Activated T-helper 17 cell treated with anti-CD3 and anti-CD28 coated beads, Interleukin-2, amount 50 U/mL, for 72 hours (primary cell): ENCODE results near the gene MAP3K21. TPM values are rescaled to one million over a fixed set of nuclear protein-coding genes. Genes with fewer than 3 reads are reported as not detected.

ENCODE experiments used
- ATAC-seq: fragments of 150-1000 bp; cut with Tn5 transposase; replicated peaks from 2 replicates; pipeline ENCODE4 v1.10.0; 2021; ENCODE audit warnings: mild to moderate bottlenecking, moderate library complexity
- H3K27ac Mint-ChIP-seq: one replicate; pipeline ENCODE4 v1.8.0; 2022; ENCODE audit warnings: mixed read lengths
- H3K27me3 Mint-ChIP-seq: one replicate; pipeline ENCODE4 v1.8.0; 2022; ENCODE audit warnings: mixed read lengths
- H3K36me3 Mint-ChIP-seq: one replicate; pipeline ENCODE4 v1.8.0; 2022; ENCODE audit warnings: low read depth, mild to moderate bottlenecking, mixed read lengths
- H3K4me1 Mint-ChIP-seq: one replicate; pipeline ENCODE4 v1.8.0; 2022; ENCODE audit warnings: mixed read lengths
- H3K4me3 Mint-ChIP-seq: one replicate; pipeline ENCODE4 v1.8.0; 2022; ENCODE audit warnings: mild to moderate bottlenecking, mixed read lengths
- H3K9me3 Mint-ChIP-seq: one replicate; pipeline ENCODE4 v1.8.0; 2022; ENCODE audit warnings: mixed read lengths
- total RNA-seq, 2 donors: library from RNA; stranded (reverse); gene quantifications; one replicate each; pipeline ENCODE4 v1.2.3, GENCODE V29; 2022

MAP3K21 gene
- total RNA-seq, 2 donors from 2014 or later: 7.3 to 17.7 TPM

DNA sequence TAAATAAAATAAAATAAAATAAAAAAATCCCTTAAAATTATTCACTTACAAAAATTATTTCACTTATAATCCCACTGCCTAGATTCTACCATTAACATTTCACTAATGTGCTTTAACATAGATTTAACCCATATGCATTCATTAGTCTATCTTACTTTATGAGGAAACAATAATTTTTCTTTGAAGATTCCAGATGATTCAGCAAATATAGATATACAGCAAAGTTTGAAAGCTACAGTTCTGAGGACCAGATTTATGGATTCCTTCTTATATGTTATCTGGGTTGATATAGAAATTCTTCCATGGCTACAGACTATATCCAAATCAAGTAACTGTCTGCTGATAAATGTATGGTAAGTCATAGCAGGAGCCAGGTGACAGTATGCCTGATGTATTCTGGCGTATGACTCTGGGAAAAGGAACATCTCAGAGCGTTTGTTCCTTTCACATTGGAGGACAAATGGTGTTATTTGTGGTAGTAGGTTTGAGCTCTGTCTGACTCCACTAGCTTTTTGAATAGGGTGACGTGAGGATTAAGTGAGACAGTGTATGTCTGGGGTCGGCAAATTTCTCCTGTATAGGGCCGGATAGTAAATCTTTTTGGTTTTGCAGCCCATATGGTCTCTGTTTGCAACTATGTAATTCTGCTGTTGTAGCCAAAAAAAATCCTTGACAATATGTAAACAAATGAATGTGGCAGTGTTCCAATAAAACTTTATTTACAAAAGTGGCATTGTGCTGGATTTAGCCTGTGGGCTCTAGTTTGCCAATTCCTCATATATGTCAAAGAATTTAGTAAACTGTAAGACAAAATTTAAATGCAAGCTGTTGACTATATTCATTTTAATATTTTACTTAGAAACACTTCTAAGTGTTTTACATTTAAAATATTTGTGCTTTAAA lies 9.3 kb downstream of the MAP3K21 start:
- no peaks in the 10 kb centered on the region for H3K9me3 Mint-ChIP-seq
- H3K27ac Mint-ChIP-seq: no peak overlapping the region
- no peaks in the 10 kb centered on the region for H3K36me3 Mint-ChIP-seq
- H3K27me3 Mint-ChIP-seq: peaks cover 22% of the 10 kb centered on the region
- no peaks in the 10 kb centered on the region for H3K4me1 Mint-ChIP-seq
- no peak for ATAC-seq
- H3K4me3 Mint-ChIP-seq: no peak overlapping the region

- no peaks in the 10 kb centered on the region for H3K4me1 Mint-ChIP-seq
- no peaks in the 10 kb centered on the region for H3K9me3 Mint-ChIP-seq
- no peak for ATAC-seq
- H3K36me3 Mint-ChIP-seq: no peaks in the 10 kb centered on the region
- H3K4me3 Mint-ChIP-seq: no peak overlapping the region
- H3K27me3 Mint-ChIP-seq: peaks cover 22% of the 10 kb centered on the region
- H3K27ac Mint-ChIP-seq: no peak overlapping the region
Measured at GRCh38 chr1:233337505-233337904, 10.0 kb downstream of the MAP3K21 start.

DNA sequence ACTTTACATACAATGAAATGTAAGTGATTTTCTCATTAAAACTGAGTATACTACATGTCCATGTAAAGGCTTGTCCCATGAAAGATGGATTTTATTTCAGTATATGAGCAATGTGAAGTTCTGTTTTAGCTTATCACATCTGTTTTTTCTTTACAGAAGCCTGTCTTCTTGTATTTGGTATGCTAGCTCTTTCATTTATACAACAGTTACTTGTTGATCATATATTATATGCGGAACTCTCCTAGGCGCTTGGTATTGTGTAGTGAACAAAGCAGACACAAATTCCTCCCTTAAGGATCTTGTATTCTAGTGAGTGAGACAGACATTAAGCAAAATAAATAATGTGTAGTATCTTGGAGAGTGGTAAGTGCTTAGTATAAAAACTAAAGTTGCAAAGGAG lies 10.6 kb downstream of the MAP3K21 start:
- ATAC-seq: no peak
- H3K27ac Mint-ChIP-seq: no peak overlapping the region
- no peaks in the 10 kb centered on the region for H3K4me1 Mint-ChIP-seq
- H3K4me3 Mint-ChIP-seq: no peak overlapping the region
- H3K36me3 Mint-ChIP-seq: no peaks in the 10 kb centered on the region
- H3K27me3 Mint-ChIP-seq: peaks cover 22% of the 10 kb centered on the region
- H3K9me3 Mint-ChIP-seq: no peaks in the 10 kb centered on the region

- no peaks in the 10 kb centered on the region for H3K4me1 Mint-ChIP-seq
- H3K36me3 Mint-ChIP-seq: no peaks in the 10 kb centered on the region
- no peak overlapping the region for H3K4me3 Mint-ChIP-seq
- ATAC-seq: no peak
- peaks cover 19% of the 10 kb centered on the region for H3K27me3 Mint-ChIP-seq
- no peak overlapping the region for H3K27ac Mint-ChIP-seq
- no peaks in the 10 kb centered on the region for H3K9me3 Mint-ChIP-seq
Measured at GRCh38 chr1:233340031-233340555, 12.6 kb downstream of the MAP3K21 start.

- Mint-ChIP-seq H3K27me3 (peaks cover 19% of the 10 kb centered on the region), H3K36me3 (no peaks in the 10 kb centered on the region), H3K4me3 (no peak overlapping the region), H3K27ac (no peak overlapping the region), H3K4me1 (no peaks in the 10 kb centered on the region), H3K9me3 (no peaks in the 10 kb centered on the region)
- no peak for ATAC-seq
Measured at GRCh38 chr1:233340966-233341516, 13.5 kb downstream of the MAP3K21 start.

DNA sequence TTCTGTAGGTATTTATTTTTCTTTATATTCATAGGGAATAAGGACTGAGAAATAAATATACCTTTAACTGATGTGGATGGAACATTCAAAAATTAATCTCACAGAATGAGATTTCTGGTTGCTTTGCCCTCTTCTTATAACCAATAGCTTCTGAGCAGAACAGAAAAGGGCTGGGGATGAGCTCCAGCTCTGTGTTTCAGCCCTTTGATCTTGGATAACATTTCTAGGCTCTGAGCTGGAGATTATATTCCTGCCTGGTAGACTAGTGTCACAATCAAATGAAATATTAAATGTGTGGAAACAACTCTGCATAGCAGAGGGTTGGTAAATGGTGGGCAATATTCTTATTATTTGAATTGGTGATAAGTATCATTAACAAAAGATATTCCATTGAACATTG lies 14.6 kb downstream of the MAP3K21 start:
- H3K27me3 Mint-ChIP-seq: peaks cover 13% of the 10 kb centered on the region
- peaks cover 5% of the 10 kb centered on the region for H3K36me3 Mint-ChIP-seq
- H3K9me3 Mint-ChIP-seq: no peaks in the 10 kb centered on the region
- H3K4me1 Mint-ChIP-seq: no peaks in the 10 kb centered on the region
- no peak for ATAC-seq
- no peak overlapping the region for H3K4me3 Mint-ChIP-seq
- H3K27ac Mint-ChIP-seq: no peak overlapping the region

DNA sequence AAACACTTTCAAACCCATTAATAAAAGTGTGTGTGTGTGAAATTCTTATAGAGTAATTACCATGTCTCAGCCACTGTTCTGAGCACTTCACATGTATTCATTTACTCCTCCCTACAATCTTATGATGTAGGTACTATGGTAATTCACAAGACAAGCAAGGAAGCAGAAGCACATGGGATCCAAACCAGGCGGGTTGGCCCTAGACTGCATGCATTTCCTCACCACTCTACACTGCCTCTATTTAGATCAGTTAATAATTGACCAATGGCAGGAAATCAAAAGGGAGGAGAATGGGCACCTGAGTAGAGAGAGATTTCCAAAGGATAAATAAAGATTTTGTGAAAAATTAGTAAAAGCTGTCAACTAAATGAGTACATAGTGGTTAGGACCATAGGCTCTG lies 15.7 kb downstream of the MAP3K21 start:
- Mint-ChIP-seq H3K4me3 (no peak overlapping the region), H3K27me3 (peaks cover 11% of the 10 kb centered on the region), H3K4me1 (no peaks in the 10 kb centered on the region), H3K9me3 (no peaks in the 10 kb centered on the region), H3K27ac (no peak overlapping the region), H3K36me3 (peaks cover 9% of the 10 kb centered on the region)
- no peak for ATAC-seq

DNA sequence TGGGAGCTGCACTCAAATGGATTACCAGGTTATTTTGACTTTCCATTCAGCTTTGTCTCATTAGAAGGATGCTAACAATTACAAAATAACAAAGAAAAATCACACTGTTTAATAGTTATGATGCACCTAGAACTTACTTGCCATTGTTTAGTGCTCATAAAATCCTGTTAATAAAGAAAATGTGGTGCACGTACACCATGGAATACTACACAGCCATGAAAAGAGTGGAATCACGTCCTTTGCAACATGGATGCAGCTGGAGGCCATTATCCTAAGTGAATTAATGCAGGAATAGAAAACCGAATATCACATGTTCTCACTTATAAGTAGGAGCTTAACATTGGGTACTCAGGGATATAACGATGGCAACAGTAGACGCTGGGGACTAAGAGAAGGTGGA lies 19.8 kb downstream of the MAP3K21 start:
- ATAC-seq: no peak
- peaks cover 9% of the 10 kb centered on the region for H3K36me3 Mint-ChIP-seq
- no peaks in the 10 kb centered on the region for H3K27me3 Mint-ChIP-seq
- no peaks in the 10 kb centered on the region for H3K4me1 Mint-ChIP-seq
- H3K4me3 Mint-ChIP-seq: no peak overlapping the region
- no peaks in the 10 kb centered on the region for H3K9me3 Mint-ChIP-seq
- H3K27ac Mint-ChIP-seq: no peak overlapping the region

DNA sequence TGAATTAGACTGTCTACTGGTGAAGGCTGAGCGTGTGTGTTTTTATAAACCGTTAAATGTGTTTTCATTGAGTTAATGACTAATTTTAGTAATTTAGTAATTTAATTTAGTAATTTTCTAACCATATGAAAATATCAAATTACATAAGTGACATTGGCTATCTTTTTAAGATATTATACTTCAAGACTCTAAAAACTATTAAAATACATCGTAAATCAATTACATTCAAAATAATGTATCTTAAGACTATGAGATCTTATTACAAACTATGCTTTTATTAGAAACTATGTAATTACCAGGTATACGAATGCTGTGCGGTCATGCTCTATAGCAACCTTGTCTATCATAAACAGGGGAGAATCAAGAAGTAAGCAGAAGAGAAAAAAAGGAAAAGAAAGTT lies 21.6 kb downstream of the MAP3K21 start:
- Mint-ChIP-seq H3K27ac (no peak overlapping the region), H3K36me3 (peaks cover 9% of the 10 kb centered on the region), H3K9me3 (no peaks in the 10 kb centered on the region), H3K4me3 (no peak overlapping the region), H3K4me1 (no peaks in the 10 kb centered on the region), H3K27me3 (no peaks in the 10 kb centered on the region)
- ATAC-seq: no peak

GRCh38 chr1:233354983-233355382 lies 27.5 kb downstream of the MAP3K21 start:
- Mint-ChIP-seq H3K36me3 (peaks cover 7% of the 10 kb centered on the region), H3K27me3 (no peaks in the 10 kb centered on the region), H3K4me1 (peaks cover 19% of the 10 kb centered on the region)

GRCh38 chr1:233355841-233356704 lies 28.5 kb downstream of the MAP3K21 start:
- Mint-ChIP-seq H3K27ac (peak overlapping the region; percentile 66), H3K4me3 (peak overlapping the region; percentile 66), H3K36me3 (peaks cover 7% of the 10 kb centered on the region), H3K27me3 (no peaks in the 10 kb centered on the region), H3K9me3 (peaks cover 4% of the 10 kb centered on the region), H3K4me1 (peaks cover 19% of the 10 kb centered on the region)
- ATAC-seq: peak; percentile 74

More at GRCh38 chr1:233354983-233355382, 27.5 kb downstream of the MAP3K21 start:
- Mint-ChIP-seq H3K27ac (no peak overlapping the region), H3K9me3 (peaks cover 4% of the 10 kb centered on the region), H3K4me3 (no peak overlapping the region)
- ATAC-seq: no peak

DNA sequence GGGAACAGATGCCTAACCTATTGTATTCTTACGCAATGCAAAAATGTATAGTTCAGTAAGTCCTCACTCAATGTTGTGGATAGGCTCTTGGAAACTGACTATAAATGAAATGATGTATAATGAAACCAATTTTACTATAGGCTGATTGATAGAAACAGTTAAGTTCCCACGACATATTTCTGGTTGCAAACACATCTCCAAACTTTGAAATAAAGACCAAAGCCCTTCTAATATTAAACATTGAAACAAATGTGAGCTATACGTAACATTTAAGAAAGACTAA lies 29.1 kb downstream of the MAP3K21 start:
- H3K4me1 Mint-ChIP-seq: peaks cover 19% of the 10 kb centered on the region
- H3K27me3 Mint-ChIP-seq: no peaks in the 10 kb centered on the region
- peak overlapping the region; percentile 66 for H3K4me3 Mint-ChIP-seq
- peaks cover 4% of the 10 kb centered on the region for H3K9me3 Mint-ChIP-seq
- no peak for ATAC-seq
- H3K27ac Mint-ChIP-seq: peak overlapping the region; percentile 66
- peaks cover 10% of the 10 kb centered on the region for H3K36me3 Mint-ChIP-seq

GRCh38 chr1:233357595-233358397 lies 30.3 kb downstream of the MAP3K21 start:
- peaks cover 4% of the 10 kb centered on the region for H3K9me3 Mint-ChIP-seq
- peaks cover 19% of the 10 kb centered on the region for H3K4me1 Mint-ChIP-seq
- peak overlapping the region; percentile 66 for H3K4me3 Mint-ChIP-seq
- peak overlapping the region; percentile 8 for H3K27ac Mint-ChIP-seq
- no peaks in the 10 kb centered on the region for H3K27me3 Mint-ChIP-seq
- peak; percentile 91 for ATAC-seq
- H3K36me3 Mint-ChIP-seq: peaks cover 16% of the 10 kb centered on the region

GRCh38 chr1:233359431-233359830 lies 31.9 kb downstream of the MAP3K21 start:
- no peak for ATAC-seq
- H3K4me1 Mint-ChIP-seq: peaks cover 19% of the 10 kb centered on the region
- peaks cover 4% of the 10 kb centered on the region for H3K9me3 Mint-ChIP-seq
- no peak overlapping the region for H3K27ac Mint-ChIP-seq
- H3K4me3 Mint-ChIP-seq: no peak overlapping the region
- peaks cover 16% of the 10 kb centered on the region for H3K36me3 Mint-ChIP-seq
- H3K27me3 Mint-ChIP-seq: no peaks in the 10 kb centered on the region
